ENCODE data around the gene FOXA3. TPM values are rescaled to one million over a fixed set of nuclear protein-coding genes. Genes with fewer than 3 reads are reported as not detected.
"Not testable (repeated sequence)": the region's sequence is repeated elsewhere in the genome, so short reads cannot be mapped to it uniquely, and the experiment has no call there.

FOXA3 gene
- total RNA-seq, 3 donors from 2014 or later = 0.23 to 0.46 (median 0.26) TPM

DNA sequence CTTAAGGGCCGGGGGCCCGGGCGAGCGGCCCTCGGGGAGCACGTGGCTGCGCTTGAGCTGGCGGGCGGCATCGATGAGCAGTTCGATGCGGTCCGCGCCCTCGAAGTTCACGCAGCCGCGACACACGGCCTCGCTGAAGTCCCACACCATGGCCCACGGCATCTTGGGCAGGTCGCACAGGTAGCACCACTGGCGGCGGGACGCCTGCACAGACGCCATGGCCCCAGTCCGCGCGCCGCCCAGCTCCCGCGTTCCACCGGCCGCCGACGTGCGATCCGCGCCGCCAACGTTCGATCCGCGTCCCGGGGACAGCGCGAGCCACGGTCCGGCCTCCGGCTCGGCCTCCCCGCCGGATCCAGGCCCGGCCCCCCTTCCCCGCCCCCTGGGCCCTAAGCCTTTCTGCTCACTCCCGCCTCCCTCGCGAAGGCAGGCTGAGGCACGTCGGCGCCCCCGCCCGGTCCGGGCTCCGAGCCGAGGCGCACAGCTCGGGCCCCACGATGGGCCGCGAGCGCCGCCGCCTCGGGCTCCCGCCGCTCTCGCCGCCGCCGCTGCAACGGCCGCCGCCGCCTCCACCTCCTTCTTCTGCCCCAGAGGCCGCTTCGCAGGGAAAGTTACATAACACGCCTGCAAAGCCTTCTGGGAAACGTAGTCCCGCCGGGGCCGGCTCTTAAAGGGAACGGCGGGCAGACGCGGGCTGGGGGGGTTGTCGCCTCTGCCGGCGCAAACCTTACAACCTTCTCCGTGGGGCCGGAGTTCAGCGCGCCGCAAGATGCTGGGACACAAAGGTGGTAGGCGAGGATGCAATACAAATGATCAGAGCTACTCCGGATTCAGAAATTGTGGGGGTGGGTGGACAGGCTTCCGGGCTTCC is 21.7 kb downstream of the FOXA3 start, which contains the start of gene IRF2BP1:
Gene IRF2BP1, minus strand, starts transcription at position 586 of the 871 bp plus-strand sequence. Its CDS starts 367 bp downstream, at position 219.
- H3K36me3 Mint-ChIP-seq (ENCODE audit: insufficient read depth) = peaks cover 5% of the 10 kb centered on the region
- H3K4me1 Mint-ChIP-seq (ENCODE audit: low read depth) = peaks cover 27% of the 10 kb centered on the region
- H3K4me3 Mint-ChIP-seq = peak within 1 kb of the TSS; percentile 91
- H3K9me3 Mint-ChIP-seq = no peaks in the 10 kb centered on the region
- peak; percentile 76 to 80 for ATAC-seq
- DNase-seq = peak; percentile 83
- H3K27me3 Mint-ChIP-seq (ENCODE audit: low read depth) = no peaks in the 10 kb centered on the region

DNA sequence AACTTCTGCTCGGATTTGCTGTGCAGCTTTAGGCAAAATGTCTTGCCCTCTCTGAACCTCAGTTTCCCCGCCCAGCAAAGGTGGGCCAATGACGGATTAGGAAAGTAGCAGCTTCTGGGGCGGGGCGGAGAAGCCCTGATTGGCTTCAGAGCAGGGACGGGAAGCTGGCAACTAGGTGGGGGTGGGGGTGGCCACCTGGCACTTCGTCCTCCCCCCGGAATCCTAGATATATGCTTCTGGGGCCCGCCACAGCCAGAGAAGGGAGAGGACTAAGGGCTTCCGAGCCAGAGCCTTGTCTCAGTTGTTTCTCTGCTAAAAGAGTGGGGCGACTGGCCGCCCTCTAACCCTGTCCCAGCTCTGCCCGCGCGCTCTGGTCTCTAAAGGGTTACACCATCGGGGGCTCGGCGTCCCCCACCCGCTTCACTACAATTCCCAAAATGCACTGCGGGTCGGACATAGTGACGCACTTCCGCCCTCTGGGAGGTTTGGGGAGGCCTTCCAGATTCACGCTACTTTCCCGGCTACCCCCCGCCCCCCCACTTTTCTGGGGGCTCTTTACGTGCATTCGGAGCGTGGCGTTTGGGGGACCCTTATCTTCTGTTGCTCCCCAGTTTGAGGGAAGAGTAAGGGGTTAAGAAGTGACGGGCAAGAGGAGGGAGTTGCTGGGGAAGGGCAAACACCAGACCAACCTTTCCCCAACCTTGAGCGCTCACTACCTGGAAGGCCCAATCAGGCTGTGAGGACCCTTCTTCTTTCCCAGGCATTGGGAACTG is 22.5 kb downstream of the FOXA3 start:
- no peaks in the 10 kb centered on the region for H3K27me3 Mint-ChIP-seq (ENCODE audit: low read depth)
- ATAC-seq (peak; percentile 71 to 72), DNase-seq (peak; percentile 83)
- H3K36me3 Mint-ChIP-seq (ENCODE audit: insufficient read depth) = peaks cover 5% of the 10 kb centered on the region
- H3K4me3 Mint-ChIP-seq = peak overlapping the region; percentile 91
- H3K9me3 Mint-ChIP-seq = no peaks in the 10 kb centered on the region
- H3K4me1 Mint-ChIP-seq (ENCODE audit: low read depth) = peaks cover 24% of the 10 kb centered on the region

DNA sequence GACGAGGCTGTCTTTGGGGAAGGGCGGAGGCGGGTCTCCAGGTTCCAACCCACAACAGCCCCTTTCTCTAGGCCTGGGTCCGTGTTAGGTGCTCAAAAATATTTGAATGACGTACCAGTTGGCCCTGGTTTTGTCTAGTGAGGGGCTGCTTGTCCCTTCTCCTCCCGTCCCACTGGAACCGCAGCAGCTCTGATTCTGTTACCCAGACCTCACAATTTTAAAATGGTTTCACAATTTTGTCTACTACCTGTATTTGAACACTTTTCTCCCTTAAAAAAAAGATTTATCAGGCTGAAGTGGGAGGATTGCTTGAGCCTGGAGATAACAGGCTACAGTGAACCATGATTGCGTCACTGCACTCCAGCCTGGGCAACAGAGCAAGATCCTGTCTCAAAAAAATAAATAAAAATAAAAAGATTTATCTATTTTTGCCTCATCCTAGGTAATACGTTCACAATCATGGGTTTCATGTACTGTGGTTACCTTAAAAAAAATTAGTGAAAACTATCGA is 23.1 kb downstream of the FOXA3 start:
- no peak for DNase-seq
- H3K4me3 Mint-ChIP-seq = peak overlapping the region; percentile 91
- no peaks in the 10 kb centered on the region for H3K27me3 Mint-ChIP-seq (ENCODE audit: low read depth)
- peaks cover 21% of the 10 kb centered on the region for H3K4me1 Mint-ChIP-seq (ENCODE audit: low read depth)
- ATAC-seq = no peak
- H3K9me3 Mint-ChIP-seq = no peaks in the 10 kb centered on the region
- H3K36me3 Mint-ChIP-seq (ENCODE audit: insufficient read depth) = peaks cover 5% of the 10 kb centered on the region

DNA sequence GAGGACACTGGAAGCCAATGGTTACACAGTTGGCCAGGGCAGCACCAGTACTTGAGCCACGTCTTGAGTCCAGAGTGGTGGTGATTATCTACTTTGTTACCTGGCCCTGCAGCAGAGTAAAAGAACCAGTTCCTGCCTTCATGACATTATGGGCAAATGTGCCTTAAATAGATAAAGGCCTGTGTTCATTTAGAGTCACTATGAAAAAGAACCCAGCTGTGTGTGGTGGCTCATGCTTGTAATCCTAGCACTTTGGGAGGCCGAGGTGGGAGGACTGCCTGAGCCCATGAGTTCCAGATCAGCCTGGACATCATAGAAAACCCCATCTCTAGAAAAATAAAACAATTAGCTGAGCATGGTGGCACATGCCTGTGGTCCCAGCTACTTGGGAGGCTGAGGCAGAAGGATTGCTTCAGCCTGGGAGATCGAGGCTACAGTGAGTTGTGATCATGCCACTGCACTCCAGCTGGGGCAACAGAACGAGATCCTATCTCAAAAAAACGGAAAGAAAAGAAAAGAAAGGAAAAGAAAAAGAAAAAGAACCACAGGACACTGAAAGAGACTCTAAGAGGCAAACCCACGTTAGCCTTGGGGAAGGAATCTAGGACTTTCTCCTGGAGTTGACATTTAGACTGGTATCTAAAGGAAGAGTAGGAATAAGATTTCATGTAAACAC is 25.2 kb downstream of the FOXA3 start:
- Mint-ChIP-seq H3K4me3 (no peak overlapping the region), H3K27me3 (ENCODE audit: low read depth) (no peaks in the 10 kb centered on the region), H3K36me3 (ENCODE audit: insufficient read depth) (peaks cover 3% of the 10 kb centered on the region), H3K4me1 (ENCODE audit: low read depth) (peaks cover 11% of the 10 kb centered on the region), H3K9me3 (no peaks in the 10 kb centered on the region)
- DNase-seq = no peak
- no peak for ATAC-seq

DNA sequence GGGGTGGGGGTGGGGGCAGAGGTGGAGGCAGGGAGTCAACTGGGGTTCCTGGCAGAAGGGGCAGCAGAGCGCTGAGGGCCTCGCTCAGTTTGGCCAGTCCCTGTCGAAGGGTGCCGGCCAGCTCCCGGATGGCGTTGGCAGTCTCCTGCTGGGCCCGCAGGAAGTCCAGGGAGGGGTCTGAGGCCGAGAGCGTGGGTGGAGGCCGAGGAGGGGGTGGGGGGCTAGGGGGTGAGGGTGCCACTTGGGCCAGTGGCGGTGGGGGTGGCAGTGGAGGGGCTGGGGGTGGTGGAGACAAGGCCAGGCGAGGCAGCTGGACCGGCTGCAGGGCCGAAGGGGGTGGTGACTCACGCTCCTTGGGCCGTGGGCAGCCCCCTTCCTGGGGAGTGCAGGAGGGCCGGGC is 26.8 kb downstream of the FOXA3 start:
- DNase-seq (no peak), ATAC-seq (no peak)
- H3K9me3 Mint-ChIP-seq = no peaks in the 10 kb centered on the region
- H3K4me3 Mint-ChIP-seq = no peak overlapping the region
- H3K27me3 Mint-ChIP-seq (ENCODE audit: low read depth) = no peaks in the 10 kb centered on the region
- H3K36me3 Mint-ChIP-seq (ENCODE audit: insufficient read depth) = peaks cover 3% of the 10 kb centered on the region
- peaks cover 7% of the 10 kb centered on the region for H3K4me1 Mint-ChIP-seq (ENCODE audit: low read depth)

DNA sequence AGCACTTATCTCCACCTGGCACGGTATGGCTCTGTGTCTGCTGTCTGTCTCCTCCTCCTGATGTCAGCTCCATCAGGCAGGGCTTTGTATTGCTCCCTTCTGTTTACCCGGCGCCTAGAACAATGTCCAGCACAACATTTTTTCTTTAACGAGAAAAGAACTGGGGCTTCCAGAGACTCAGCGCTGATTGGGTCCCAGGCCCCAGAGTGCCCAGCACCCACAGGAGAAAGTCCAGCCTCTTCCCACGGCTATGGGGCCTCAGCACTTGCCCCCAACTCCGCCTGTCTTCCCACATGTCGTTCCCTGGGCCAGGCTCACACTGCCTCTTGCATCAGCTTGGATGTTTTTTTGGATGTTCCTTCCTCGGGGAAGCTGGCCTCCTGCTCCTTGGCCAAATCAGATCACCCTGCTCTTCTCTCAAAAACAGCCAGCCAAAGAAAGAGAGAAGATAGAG is 31.4 kb downstream of the FOXA3 start:
- Mint-ChIP-seq H3K4me1 (ENCODE audit: low read depth) (peaks cover 6% of the 10 kb centered on the region), H3K4me3 (no peak overlapping the region), H3K9me3 (no peaks in the 10 kb centered on the region), H3K36me3 (ENCODE audit: insufficient read depth) (peaks cover 6% of the 10 kb centered on the region), H3K27me3 (ENCODE audit: low read depth) (no peaks in the 10 kb centered on the region)
- no peak for ATAC-seq
- DNase-seq = no peak

DNA sequence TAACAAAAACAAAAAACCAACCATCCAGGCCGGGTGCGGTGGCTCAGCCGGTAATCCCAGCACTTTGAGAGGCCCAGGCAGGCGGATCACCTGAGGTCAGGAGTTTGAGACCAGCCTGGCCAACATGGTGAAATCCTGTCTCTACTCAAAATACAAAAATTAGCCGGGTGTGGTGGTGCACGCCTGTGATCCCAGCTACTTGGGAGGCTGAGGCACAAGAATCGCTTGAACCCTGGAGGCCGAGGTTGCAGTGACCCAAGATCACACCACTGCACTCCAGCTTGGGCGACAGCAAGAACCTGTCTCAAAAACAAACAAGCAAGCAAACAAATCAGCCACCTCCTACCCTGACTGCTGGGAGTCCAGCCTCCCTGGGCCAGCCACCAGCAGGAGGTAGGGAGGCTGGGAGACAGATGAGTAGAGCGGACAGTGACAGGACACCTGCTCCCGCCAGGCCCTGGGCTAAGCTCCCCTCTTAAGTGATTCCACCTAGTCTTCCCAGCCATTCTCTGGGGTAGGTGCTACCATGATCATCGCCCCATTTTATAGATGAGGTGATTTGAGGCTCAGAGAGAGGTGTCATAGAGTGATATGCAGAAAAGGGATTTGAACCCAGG is 32.0 kb downstream of the FOXA3 start:
- H3K36me3 Mint-ChIP-seq (ENCODE audit: insufficient read depth); DNase-seq; H3K27me3 Mint-ChIP-seq (ENCODE audit: low read depth); ATAC-seq; H3K9me3 Mint-ChIP-seq; H3K4me3 Mint-ChIP-seq: not testable (repeated sequence)
- peaks cover 11% of the 10 kb centered on the region for H3K4me1 Mint-ChIP-seq (ENCODE audit: low read depth)

DNA sequence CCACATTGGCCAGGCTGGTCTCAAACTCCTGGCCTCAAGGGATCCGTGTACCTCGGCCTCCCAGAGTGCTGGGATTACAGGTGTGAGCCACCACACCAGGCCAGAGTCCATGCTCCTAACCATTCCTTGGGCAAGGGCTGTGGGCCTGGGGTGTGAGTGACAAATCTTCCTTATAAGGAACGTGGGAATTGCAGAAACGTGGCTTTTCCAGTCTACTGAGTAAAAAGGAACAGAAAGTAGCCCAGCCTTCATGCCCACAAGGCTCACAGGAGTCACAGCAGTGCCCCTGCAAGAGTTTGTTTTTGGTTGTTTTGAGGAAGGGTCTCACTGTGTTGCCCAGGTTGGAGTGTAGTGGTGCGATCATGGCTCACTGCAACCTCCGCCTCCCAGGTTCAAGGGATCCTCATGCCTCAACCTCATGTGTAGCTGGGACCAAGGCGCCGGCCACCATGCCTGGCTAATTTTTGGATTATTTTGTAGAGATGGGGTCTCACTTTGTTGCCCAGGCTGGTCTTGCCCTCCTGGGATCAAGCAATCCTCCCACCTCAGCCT is 33.2 kb downstream of the FOXA3 start:
- no peak overlapping the region for H3K4me3 Mint-ChIP-seq
- H3K9me3 Mint-ChIP-seq = no peaks in the 10 kb centered on the region
- H3K27me3 Mint-ChIP-seq (ENCODE audit: low read depth) = no peaks in the 10 kb centered on the region
- ATAC-seq = no peak
- peaks cover 14% of the 10 kb centered on the region for H3K4me1 Mint-ChIP-seq (ENCODE audit: low read depth)
- no peak for DNase-seq
- H3K36me3 Mint-ChIP-seq (ENCODE audit: insufficient read depth) = peaks cover 6% of the 10 kb centered on the region

DNA sequence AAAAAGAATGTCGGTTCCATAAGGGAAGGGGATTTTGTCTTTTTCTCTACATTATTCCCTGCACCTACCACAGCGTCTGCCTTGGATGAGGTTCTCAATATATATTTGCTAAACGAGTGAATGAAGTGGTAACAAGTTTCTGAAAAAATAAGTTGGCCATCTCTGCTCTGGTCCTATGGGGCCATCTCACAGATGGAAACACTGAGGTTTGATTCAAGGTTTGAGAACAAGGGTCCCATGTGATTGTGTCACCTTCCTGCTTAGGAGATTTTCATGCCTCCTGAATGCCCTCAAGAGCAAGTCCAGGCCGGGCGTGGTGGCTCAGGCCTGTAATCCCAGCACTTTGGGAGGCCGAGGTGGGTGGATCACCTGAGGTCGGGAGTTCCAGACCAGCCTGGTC is 35.1 kb downstream of the FOXA3 start:
- ATAC-seq (no peak), DNase-seq (no peak)
- peaks cover 6% of the 10 kb centered on the region for H3K36me3 Mint-ChIP-seq (ENCODE audit: insufficient read depth)
- no peak overlapping the region for H3K4me3 Mint-ChIP-seq
- peaks cover 17% of the 10 kb centered on the region for H3K4me1 Mint-ChIP-seq (ENCODE audit: low read depth)
- no peaks in the 10 kb centered on the region for H3K9me3 Mint-ChIP-seq
- no peaks in the 10 kb centered on the region for H3K27me3 Mint-ChIP-seq (ENCODE audit: low read depth)

DNA sequence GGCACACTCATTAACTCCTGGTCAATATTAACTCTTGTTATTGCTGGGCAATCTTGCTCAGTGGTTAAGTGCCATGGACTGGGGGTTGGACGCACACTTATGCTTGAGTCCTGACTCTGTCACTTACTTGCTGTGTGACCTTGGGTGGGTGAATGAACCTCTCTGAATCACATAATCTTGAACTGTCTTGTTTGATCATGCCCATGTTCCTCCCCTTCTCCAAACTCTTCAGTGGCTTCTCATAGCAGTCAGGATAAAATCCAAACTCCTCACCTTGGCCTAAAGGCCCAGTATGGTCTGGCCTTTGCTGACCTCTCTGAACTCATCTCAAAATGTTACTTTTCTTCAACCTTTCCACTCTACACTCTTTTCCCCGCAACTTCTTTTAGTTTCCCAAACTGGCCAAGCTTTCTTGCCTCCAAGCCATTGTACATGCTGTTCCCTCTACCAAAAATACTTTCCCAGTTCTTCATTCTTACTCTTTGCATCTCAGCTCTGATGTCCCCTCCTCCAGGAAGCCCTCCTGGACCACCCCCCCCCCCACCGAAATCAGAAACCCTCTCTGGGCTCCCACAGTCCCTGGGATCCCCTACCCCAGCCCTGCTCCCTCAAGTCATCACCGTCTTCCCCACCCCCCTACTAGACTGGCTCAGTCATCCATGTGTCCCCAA is 35.9 kb downstream of the FOXA3 start:
- Mint-ChIP-seq H3K4me3 (peak overlapping the region; percentile 20), H3K9me3 (no peaks in the 10 kb centered on the region), H3K36me3 (ENCODE audit: insufficient read depth) (peaks cover 6% of the 10 kb centered on the region), H3K4me1 (ENCODE audit: low read depth) (peaks cover 17% of the 10 kb centered on the region), H3K27me3 (ENCODE audit: low read depth) (no peaks in the 10 kb centered on the region)
- DNase-seq = no peak
- ATAC-seq = no peak

DNA sequence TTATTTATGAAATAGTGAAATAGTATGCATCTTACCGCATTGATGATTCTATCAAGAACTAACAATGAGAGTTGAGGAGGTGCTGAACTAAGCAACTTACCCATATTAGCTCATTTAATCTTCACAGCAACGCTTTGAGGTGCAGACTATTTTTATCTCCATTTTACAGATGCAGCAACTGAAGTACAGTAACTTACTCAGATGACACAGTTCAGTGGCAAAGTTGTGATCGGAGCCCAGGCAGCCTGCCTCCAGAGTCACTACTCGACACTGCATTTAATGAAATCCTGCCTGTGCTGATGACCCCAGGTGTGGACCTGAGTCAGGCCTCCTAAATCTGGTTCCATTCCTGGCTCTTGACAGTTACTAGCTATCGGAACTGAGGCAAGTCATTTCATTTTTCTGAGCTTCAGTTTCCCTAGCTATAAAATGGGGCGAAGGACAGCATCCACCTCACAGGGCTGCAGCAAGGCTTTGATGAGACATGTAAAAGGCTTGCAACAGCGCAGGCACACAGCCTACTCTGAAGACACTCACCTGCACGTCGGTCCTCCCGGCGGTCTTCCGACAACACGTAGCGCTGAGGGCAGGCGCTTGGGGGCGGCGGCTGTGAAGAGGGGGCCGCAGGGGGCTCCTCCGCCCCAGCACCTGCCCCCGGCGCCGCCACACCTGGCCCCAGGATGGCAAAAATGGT is 36.8 kb downstream of the FOXA3 start:
- no peaks in the 10 kb centered on the region for H3K27me3 Mint-ChIP-seq (ENCODE audit: low read depth)
- peaks cover 17% of the 10 kb centered on the region for H3K4me1 Mint-ChIP-seq (ENCODE audit: low read depth)
- H3K36me3 Mint-ChIP-seq (ENCODE audit: insufficient read depth) = peaks cover 6% of the 10 kb centered on the region
- H3K9me3 Mint-ChIP-seq = no peaks in the 10 kb centered on the region
- no peak for DNase-seq
- no peak for ATAC-seq
- no peak overlapping the region for H3K4me3 Mint-ChIP-seq

DNA sequence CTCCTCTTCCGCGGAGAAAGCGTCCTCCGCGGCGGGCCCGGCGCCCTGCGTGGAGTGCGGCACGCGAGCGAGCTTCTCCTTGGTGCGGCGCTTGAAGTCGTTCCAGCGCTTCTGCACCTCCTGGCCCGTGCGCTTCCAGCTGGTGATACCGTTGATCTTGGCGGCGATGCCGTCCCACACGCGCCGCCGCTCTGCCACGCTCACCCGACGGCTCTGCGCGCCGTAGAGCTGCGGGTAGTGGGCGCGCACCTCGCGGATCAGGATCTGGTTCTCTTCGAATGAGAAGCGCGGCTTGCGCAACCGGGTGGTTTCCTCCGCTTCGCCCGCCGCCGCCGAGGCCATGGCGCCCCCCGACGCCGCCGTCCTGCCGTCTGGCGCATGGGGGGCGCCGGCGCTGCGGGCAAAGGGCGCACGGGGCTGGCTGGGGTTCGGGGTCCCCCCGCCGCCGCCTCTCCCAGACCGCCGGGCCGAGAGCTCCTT is 37.3 kb downstream of the FOXA3 start:
- ATAC-seq = peak in 1 of 2 donors; percentile 5
- H3K36me3 Mint-ChIP-seq (ENCODE audit: insufficient read depth) = peaks cover 6% of the 10 kb centered on the region
- H3K4me1 Mint-ChIP-seq (ENCODE audit: low read depth) = peaks cover 17% of the 10 kb centered on the region
- peak overlapping the region; percentile 16 for H3K4me3 Mint-ChIP-seq
- DNase-seq = no peak
- H3K27me3 Mint-ChIP-seq (ENCODE audit: low read depth) = no peaks in the 10 kb centered on the region
- no peaks in the 10 kb centered on the region for H3K9me3 Mint-ChIP-seq
